ENCODE data around the gene HOXC9.

- TF ChIP-seq CEBPB (IDR thresholded peaks at IDR 0.05; ENCODE audit: low read depth, low read length): no peak
- TF ChIP-seq POLR2A (IDR thresholded peaks at IDR 0.05; ENCODE audit: control extremely low read depth in 1 of 2, low read depth in 2 of 2, low read length in 2 of 2): no peak
- TF ChIP-seq, protein P1, sequence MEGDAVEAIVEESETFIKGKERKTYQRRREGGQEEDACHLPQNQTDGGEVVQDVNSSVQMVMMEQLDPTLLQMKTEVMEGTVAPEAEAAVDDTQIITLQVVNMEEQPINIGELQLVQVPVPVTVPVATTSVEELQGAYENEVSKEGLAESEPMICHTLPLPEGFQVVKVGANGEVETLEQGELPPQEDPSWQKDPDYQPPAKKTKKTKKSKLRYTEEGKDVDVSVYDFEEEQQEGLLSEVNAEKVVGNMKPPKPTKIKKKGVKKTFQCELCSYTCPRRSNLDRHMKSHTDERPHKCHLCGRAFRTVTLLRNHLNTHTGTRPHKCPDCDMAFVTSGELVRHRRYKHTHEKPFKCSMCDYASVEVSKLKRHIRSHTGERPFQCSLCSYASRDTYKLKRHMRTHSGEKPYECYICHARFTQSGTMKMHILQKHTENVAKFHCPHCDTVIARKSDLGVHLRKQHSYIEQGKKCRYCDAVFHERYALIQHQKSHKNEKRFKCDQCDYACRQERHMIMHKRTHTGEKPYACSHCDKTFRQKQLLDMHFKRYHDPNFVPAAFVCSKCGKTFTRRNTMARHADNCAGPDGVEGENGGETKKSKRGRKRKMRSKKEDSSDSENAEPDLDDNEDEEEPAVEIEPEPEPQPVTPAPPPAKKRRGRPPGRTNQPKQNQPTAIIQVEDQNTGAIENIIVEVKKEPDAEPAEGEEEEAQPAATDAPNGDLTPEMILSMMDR (IDR thresholded peaks at IDR 0.05; ENCODE audit: control extremely low read depth in 1 of 3, insufficient read depth in 1 of 3, low read depth in 1 of 3, low read length in 3 of 3): no peak
These were observed 26.9 kb downstream of the HOXC9 start for GRCh38 chr12:54026640-54027441.
